Mesenchymal stem cell (in vitro differentiated cells and primary cell): ENCODE results near the gene TRIM54. TPM values are rescaled to one million over a fixed set of nuclear protein-coding genes. Genes with fewer than 3 reads are reported as not detected.

ENCODE experiments used
- DNase-seq: peaks from one replicate; pipeline ENCODE4 v3.0.0-alpha.2; 2013
- H2AFZ ChIP-seq: one replicate; pipeline ENCODE4 v1.6.1; 2013; ENCODE audit warnings: low read depth, mild to moderate bottlenecking, control low read depth, inconsistent platforms, low read length, moderate library complexity
- H2AK5ac ChIP-seq: 2 replicates; pipeline ENCODE4 v1.6.1; 2013; ENCODE audit warnings: low read length, moderate library complexity, mild to moderate bottlenecking, inconsistent platforms; ENCODE audit not compliant: severe bottlenecking
- H2BK120ac ChIP-seq: one replicate; pipeline ENCODE4 v1.6.1; 2013; ENCODE audit warnings: low read depth, mild to moderate bottlenecking, inconsistent platforms, low read length, moderate library complexity
- H2BK12ac ChIP-seq, 2 experiments: one replicate each; pipeline ENCODE4 v1.6.1; 2013; ENCODE audit warnings: inconsistent platforms in 2 of 2, low read length in 2 of 2, mild to moderate bottlenecking in 2 of 2, moderate library complexity in 2 of 2, control low read depth in 1 of 2
- H2BK15ac ChIP-seq: one replicate; pipeline ENCODE4 v1.6.1; 2013; ENCODE audit warnings: mild to moderate bottlenecking, low read depth, inconsistent platforms; ENCODE audit not compliant: poor library complexity, severe bottlenecking
- H2BK5ac ChIP-seq: 2 replicates; pipeline ENCODE4 v1.6.1; 2013; ENCODE audit warnings: low read depth, mild to moderate bottlenecking, low read length, control low read depth, inconsistent platforms; ENCODE audit not compliant: poor library complexity, severe bottlenecking
- H3K14ac ChIP-seq, 2 experiments: one replicate each; pipeline ENCODE4 v1.6.1; 2013; ENCODE audit warnings: inconsistent platforms in 2 of 2, low read length in 2 of 2, control low read depth in 1 of 2, mild to moderate bottlenecking in 1 of 2, moderate library complexity in 1 of 2
- H3K18ac ChIP-seq, 2 experiments: one replicate each; pipeline ENCODE4 v1.6.1; 2013; ENCODE audit warnings: inconsistent platforms in 2 of 2, low read length in 2 of 2, control low read depth in 1 of 2, low read depth in 1 of 2, mild to moderate bottlenecking in 1 of 2
- H3K23ac ChIP-seq, 2 experiments: one replicate each; pipeline ENCODE4 v1.6.1; 2013; ENCODE audit warnings: inconsistent platforms in 2 of 2, low read length in 2 of 2, mild to moderate bottlenecking in 2 of 2, moderate library complexity in 2 of 2, control low read depth in 1 of 2
- H3K27ac ChIP-seq: 2 replicates; pipeline ENCODE4 v1.5.1; 2013; ENCODE audit warnings: mild to moderate bottlenecking, moderate library complexity, low read length, control low read depth, inconsistent platforms; ENCODE audit not compliant: poor library complexity, severe bottlenecking
- H3K27me3 ChIP-seq, 2 experiments: 2 replicates each; pipeline versions ENCODE4 v1.6.1 to v1.7.0; 2013; ENCODE audit warnings: low read length in 2 of 2, mild to moderate bottlenecking in 2 of 2, moderate library complexity in 2 of 2, control low read depth in 1 of 2, inconsistent platforms in 1 of 2; ENCODE audit not compliant: control insufficient read depth in 1 of 2, insufficient read depth in 1 of 2
- H3K36me3 ChIP-seq, 2 experiments: 2 replicates each; pipeline versions ENCODE4 v1.6.1 to v1.7.0; 2013; ENCODE audit warnings: low read length in 2 of 2, control low read depth in 1 of 2, inconsistent platforms in 1 of 2, low read depth in 1 of 2, mild to moderate bottlenecking in 1 of 2; ENCODE audit not compliant: insufficient read depth in 2 of 2, control insufficient read depth in 1 of 2
- H3K4ac ChIP-seq, 2 experiments: one replicate each; pipeline ENCODE4 v1.6.1; 2013; ENCODE audit warnings: inconsistent platforms in 2 of 2, low read length in 2 of 2, mild to moderate bottlenecking in 2 of 2, moderate library complexity in 2 of 2, control low read depth in 1 of 2, low read depth in 1 of 2
- H3K4me1 ChIP-seq: 2 replicates; pipeline ENCODE4 v1.6.1; 2013; ENCODE audit warnings: low read depth, low read length, control low read depth; ENCODE audit not compliant: control insufficient read depth, insufficient read depth
- H3K4me2 ChIP-seq: 2 replicates; pipeline ENCODE4 v1.6.1; 2013; ENCODE audit warnings: low read length, mild to moderate bottlenecking, inconsistent platforms; ENCODE audit not compliant: poor library complexity, severe bottlenecking
- H3K4me3 ChIP-seq, 2 experiments: 2 replicates each; pipeline versions ENCODE4 v1.5.1 to v1.7.0; 2013; ENCODE audit warnings: low read length in 2 of 2, mild to moderate bottlenecking in 2 of 2, control low read depth in 1 of 2, low read depth in 1 of 2; ENCODE audit not compliant: insufficient read depth in 1 of 2
- H3K79me1 ChIP-seq: replicated peaks from 2 replicates; pipeline ENCODE4 v1.6.1; 2013; ENCODE audit warnings: mild to moderate bottlenecking, control low read depth, low read length, inconsistent platforms; ENCODE audit not compliant: poor library complexity, severe bottlenecking
- H3K9ac ChIP-seq: 2 replicates; pipeline ENCODE4 v1.7.0; 2013; ENCODE audit warnings: mild to moderate bottlenecking, low read length, moderate library complexity
- H3K9me3 ChIP-seq: 2 replicates; pipeline ENCODE4 v1.7.0; 2013; ENCODE audit warnings: mild to moderate bottlenecking, low read length; ENCODE audit not compliant: control insufficient read depth
- H4K8ac ChIP-seq: one replicate; pipeline ENCODE4 v1.6.1; 2013; ENCODE audit warnings: inconsistent platforms, mild to moderate bottlenecking, low read length, moderate library complexity
- H4K91ac ChIP-seq: one replicate; pipeline ENCODE4 v1.6.1; 2013; ENCODE audit warnings: mild to moderate bottlenecking, low read length, inconsistent platforms
- WGBS: methylation state at CpG from one replicate; pipeline ENCODE4 v1.1.7; 2013; ENCODE audit warnings: mixed read lengths; 5-methylcytosine and 5-hydroxymethylcytosine counted together
- polyA plus RNA-seq, 2 experiments: library from polyadenylated mRNA; stranded (reverse); fragments of 200-250 nt; gene quantifications; one replicate each; pipeline ENCODE4 v1.2.3, GENCODE V29; 2013

TRIM54 gene
- polyA plus RNA-seq (2013, experiment 1 of 2) = 0.01 TPM
- not detected for polyA plus RNA-seq (2013, experiment 2 of 2)

- no peak within 1 kb of the TSS for H3K23ac ChIP-seq
- no peak within 1 kb of the TSS for H2AFZ ChIP-seq
- H3K14ac ChIP-seq = peak within 1 kb of the TSS in 1 of 2 experiments; percentile 88
- peak within 1 kb of the TSS; percentile 0 for H4K91ac ChIP-seq
- peak within 1 kb of the TSS in 1 of 2 experiments; percentile 56 for H3K18ac ChIP-seq
- H2BK120ac ChIP-seq = no peak within 1 kb of the TSS
- H3K9me3 ChIP-seq = no peaks in the 10 kb centered on the region
- H3K4me2 ChIP-seq = no peak within 1 kb of the TSS
- no peak within 1 kb of the TSS for H2BK15ac ChIP-seq
- H2AK5ac ChIP-seq = no peak within 1 kb of the TSS
- peaks cover 33 to 66% of the 10 kb centered on the region in 2 experiments for H3K27me3 ChIP-seq
- H3K27ac ChIP-seq = no peak within 1 kb of the TSS
- H3K9ac ChIP-seq = no peak within 1 kb of the TSS
- H4K8ac ChIP-seq = no peak within 1 kb of the TSS
- H3K79me1 ChIP-seq = no peaks in the 10 kb centered on the region
- no peaks in the 10 kb centered on the region for H3K36me3 ChIP-seq
- WGBS = 72% methylated on average over 5 of the region's 5 CpGs
- H2BK12ac ChIP-seq = peak within 1 kb of the TSS; percentile 0 to 19
- no peak within 1 kb of the TSS for H3K4me3 ChIP-seq
- H2BK5ac ChIP-seq = no peak within 1 kb of the TSS
- H3K4ac ChIP-seq = no peak within 1 kb of the TSS
- H3K4me1 ChIP-seq = peaks cover 3% of the 10 kb centered on the region
- DNase-seq = no peak
Measured at GRCh38 chr2:27281855-27282559, at the start of gene TRIM54. TRIM54 (plus strand) TSS chr2:27282429; CDS start chr2:27282732, 303 bp downstream.

- Histone ChIP-seq H3K4me3 (peak overlapping the region in 1 of 2 experiments; percentile 21), H3K27ac (no peak overlapping the region), H2BK12ac (no peak overlapping the region), H3K18ac (no peak overlapping the region), H2BK5ac (no peak overlapping the region), H3K9me3 (no peaks in the 10 kb centered on the region), H3K4me1 (no peaks in the 10 kb centered on the region), H3K14ac (no peak overlapping the region), H3K79me1 (peaks cover 38% of the 10 kb centered on the region), H3K27me3 (no peaks in the 10 kb centered on the region), H3K23ac (no peak overlapping the region), H3K9ac (no peak overlapping the region), H4K91ac (no peak overlapping the region), H2AK5ac (no peak overlapping the region), H3K4ac (no peak overlapping the region), H2BK120ac (no peak overlapping the region), H2BK15ac (no peak overlapping the region), H3K4me2 (no peak overlapping the region), H4K8ac (no peak overlapping the region), H3K36me3 (peaks cover 83 to 93% of the 10 kb centered on the region in 2 experiments), H2AFZ (no peak overlapping the region)
- DNase-seq = no peak
- WGBS = 93% methylated on average over 14 of the region's 14 CpGs
Measured at GRCh38 chr2:27233341-27233740, 48.9 kb upstream of the TRIM54 start.

- no peak for DNase-seq
- peaks cover 95 to 97% of the 10 kb centered on the region in 2 experiments for H3K36me3 ChIP-seq
- 97% methylated on average over 12 of the region's 12 CpGs for WGBS
Measured at GRCh38 chr2:27236136-27236535, 46.1 kb upstream of the TRIM54 start.

GRCh38 chr2:27236626-27237025, 45.6 kb upstream of the TRIM54 start:
- Histone ChIP-seq H3K79me1 (peaks cover 35% of the 10 kb centered on the region), H3K27me3 (no peaks in the 10 kb centered on the region), H3K4me1 (no peaks in the 10 kb centered on the region), H3K9ac (no peak overlapping the region), H2BK120ac (no peak overlapping the region), H4K91ac (no peak overlapping the region), H2BK5ac (no peak overlapping the region), H3K4ac (no peak overlapping the region), H3K4me3 (no peak overlapping the region), H2BK12ac (no peak overlapping the region), H3K27ac (no peak overlapping the region), H2AFZ (no peak overlapping the region), H3K9me3 (no peaks in the 10 kb centered on the region), H3K23ac (no peak overlapping the region), H4K8ac (no peak overlapping the region), H3K36me3 (peaks cover 95 to 98% of the 10 kb centered on the region in 2 experiments), H3K14ac (no peak overlapping the region), H3K18ac (no peak overlapping the region), H2BK15ac (no peak overlapping the region), H3K4me2 (no peak overlapping the region), H2AK5ac (no peak overlapping the region)
- no peak for DNase-seq
- 96% methylated on average over 3 of the region's 3 CpGs for WGBS

More at GRCh38 chr2:27236136-27236535, 46.1 kb upstream of the TRIM54 start:
- no peak overlapping the region for H4K8ac ChIP-seq
- no peak overlapping the region for H2AK5ac ChIP-seq
- peaks cover 37% of the 10 kb centered on the region for H3K79me1 ChIP-seq
- no peak overlapping the region for H3K18ac ChIP-seq
- no peak overlapping the region for H2BK12ac ChIP-seq
- no peaks in the 10 kb centered on the region for H3K4me1 ChIP-seq
- H3K9ac ChIP-seq = no peak overlapping the region
- no peaks in the 10 kb centered on the region for H3K27me3 ChIP-seq
- H2BK15ac ChIP-seq = no peak overlapping the region
- no peak overlapping the region for H3K14ac ChIP-seq
- H2BK5ac ChIP-seq = no peak overlapping the region
- H3K27ac ChIP-seq = no peak overlapping the region
- no peaks in the 10 kb centered on the region for H3K9me3 ChIP-seq
- H3K23ac ChIP-seq = no peak overlapping the region
- H2BK120ac ChIP-seq = no peak overlapping the region
- no peak overlapping the region for H2AFZ ChIP-seq
- no peak overlapping the region for H3K4me3 ChIP-seq
- H3K4me2 ChIP-seq = no peak overlapping the region
- H4K91ac ChIP-seq = no peak overlapping the region
- H3K4ac ChIP-seq = no peak overlapping the region
